Type B pancreatic cell (in vitro differentiated cells): ENCODE results near the gene STMN3. TPM values are rescaled to one million over a fixed set of nuclear protein-coding genes. Genes with fewer than 3 reads are reported as not detected.
A peak's percentile ranks its signal among the peaks of the same experiment; 100 is the strongest.

Source experiments
- DNase-seq: peaks from one replicate; pipeline ENCODE4 v3.0.0; 2021; ENCODE audit warnings: mixed read lengths; ENCODE audit not compliant: unreplicated experiment; ENCODE audit errors: extremely low spot score
- H3K27ac Mint-ChIP-seq: 2 replicates; pipeline ENCODE4 v1.8.0; 2021; ENCODE audit warnings: mild to moderate bottlenecking, mixed read lengths
- H3K27me3 Mint-ChIP-seq: 2 replicates; pipeline ENCODE4 v1.8.0; 2021; ENCODE audit warnings: mixed read lengths
- H3K36me3 Mint-ChIP-seq: 2 replicates; pipeline ENCODE4 v1.8.0; 2021; ENCODE audit warnings: mixed read lengths
- H3K4me1 Mint-ChIP-seq: one replicate; pipeline ENCODE4 v1.8.0; 2021; ENCODE audit warnings: mixed read lengths; ENCODE audit not compliant: unreplicated experiment
- H3K4me3 Mint-ChIP-seq: 2 replicates; pipeline ENCODE4 v1.8.0; 2021; ENCODE audit warnings: mild to moderate bottlenecking, mixed read lengths
- H3K9me3 Mint-ChIP-seq: 2 replicates; pipeline ENCODE4 v1.8.0; 2021; ENCODE audit warnings: mixed read lengths
- total RNA-seq: library from RNA; stranded (reverse); gene quantifications from 2 replicates; pipeline ENCODE4 v1.2.1, GENCODE V29; 2021; ENCODE audit warnings: low replicate concordance
- TF ChIP-seq, protein P1 (sequence below): fragments of 200-600 bp; sonication (generic); conservative IDR thresholded peaks from 2 replicates; pipeline ENCODE4 v1.5.0; 2021; ENCODE audit warnings: antibody characterized with exemption, mild to moderate bottlenecking

STMN3 gene
- total RNA-seq, 1 donor from 2014 or later, result 40.8 TPM

GRCh38 chr20:63699466-63700198 is 46.4 kb upstream of the STMN3 start:
- Mint-ChIP-seq H3K9me3 (no peaks in the 10 kb centered on the region), H3K36me3 (no peaks in the 10 kb centered on the region), H3K4me3 (no peak overlapping the region), H3K4me1 (no peaks in the 10 kb centered on the region), H3K27ac (no peak overlapping the region), H3K27me3 (no peaks in the 10 kb centered on the region)
- TF ChIP-seq, protein P1, sequence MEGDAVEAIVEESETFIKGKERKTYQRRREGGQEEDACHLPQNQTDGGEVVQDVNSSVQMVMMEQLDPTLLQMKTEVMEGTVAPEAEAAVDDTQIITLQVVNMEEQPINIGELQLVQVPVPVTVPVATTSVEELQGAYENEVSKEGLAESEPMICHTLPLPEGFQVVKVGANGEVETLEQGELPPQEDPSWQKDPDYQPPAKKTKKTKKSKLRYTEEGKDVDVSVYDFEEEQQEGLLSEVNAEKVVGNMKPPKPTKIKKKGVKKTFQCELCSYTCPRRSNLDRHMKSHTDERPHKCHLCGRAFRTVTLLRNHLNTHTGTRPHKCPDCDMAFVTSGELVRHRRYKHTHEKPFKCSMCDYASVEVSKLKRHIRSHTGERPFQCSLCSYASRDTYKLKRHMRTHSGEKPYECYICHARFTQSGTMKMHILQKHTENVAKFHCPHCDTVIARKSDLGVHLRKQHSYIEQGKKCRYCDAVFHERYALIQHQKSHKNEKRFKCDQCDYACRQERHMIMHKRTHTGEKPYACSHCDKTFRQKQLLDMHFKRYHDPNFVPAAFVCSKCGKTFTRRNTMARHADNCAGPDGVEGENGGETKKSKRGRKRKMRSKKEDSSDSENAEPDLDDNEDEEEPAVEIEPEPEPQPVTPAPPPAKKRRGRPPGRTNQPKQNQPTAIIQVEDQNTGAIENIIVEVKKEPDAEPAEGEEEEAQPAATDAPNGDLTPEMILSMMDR, result no peak
- no peak for DNase-seq

DNA sequence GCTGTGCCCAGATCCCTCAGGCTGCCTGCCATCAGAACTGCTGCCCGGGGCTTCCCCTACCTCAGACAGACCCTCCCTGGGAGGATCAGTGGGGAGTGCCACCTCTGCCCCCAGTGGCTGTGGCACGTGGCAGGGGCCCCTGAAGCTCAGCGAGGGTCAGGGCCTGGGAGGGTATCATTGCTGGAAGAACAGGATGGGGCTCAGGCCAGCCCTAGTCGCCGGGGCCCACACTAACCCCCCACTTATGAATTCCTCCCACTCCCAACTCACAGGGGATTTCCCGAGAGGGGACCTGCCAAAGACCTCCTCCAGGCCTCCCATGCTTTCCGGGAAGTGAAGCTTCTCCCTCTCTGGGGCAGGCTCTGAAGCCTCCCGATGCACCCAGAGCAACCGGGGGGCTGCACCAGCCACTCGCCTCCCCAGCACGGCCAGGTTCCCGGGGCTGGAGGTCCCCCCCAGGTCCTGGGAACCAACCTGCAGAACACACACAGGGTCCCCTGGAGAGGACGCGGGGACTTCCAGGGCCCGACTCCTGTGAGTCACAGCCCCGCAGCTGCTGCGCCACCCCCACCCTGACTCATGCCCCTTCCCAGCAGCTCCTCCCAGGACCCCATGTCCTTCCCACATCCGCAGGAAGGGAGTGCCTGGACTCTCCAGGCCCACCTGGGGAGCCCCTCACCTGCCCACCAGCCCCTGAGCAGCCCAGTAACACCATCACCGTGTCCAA is 45.7 kb upstream of the STMN3 start:
- TF ChIP-seq, protein P1, result no peak
- DNase-seq, result no peak
- no peaks in the 10 kb centered on the region for H3K27me3 Mint-ChIP-seq
- no peaks in the 10 kb centered on the region for H3K36me3 Mint-ChIP-seq
- no peaks in the 10 kb centered on the region for H3K4me1 Mint-ChIP-seq
- H3K4me3 Mint-ChIP-seq, result no peak overlapping the region
- no peaks in the 10 kb centered on the region for H3K9me3 Mint-ChIP-seq
- H3K27ac Mint-ChIP-seq, result no peak overlapping the region

GRCh38 chr20:63697868-63698545 is 44.8 kb upstream of the STMN3 start:
- no peaks in the 10 kb centered on the region for H3K36me3 Mint-ChIP-seq

GRCh38 chr20:63697357-63697867 is 44.2 kb upstream of the STMN3 start:
- H3K36me3 Mint-ChIP-seq, result no peaks in the 10 kb centered on the region
- no peaks in the 10 kb centered on the region for H3K9me3 Mint-ChIP-seq
- no peaks in the 10 kb centered on the region for H3K27me3 Mint-ChIP-seq
- H3K4me1 Mint-ChIP-seq, result no peaks in the 10 kb centered on the region
- no peak overlapping the region for H3K4me3 Mint-ChIP-seq
- TF ChIP-seq, protein P1, result no peak
- H3K27ac Mint-ChIP-seq, result no peak overlapping the region
- no peak for DNase-seq

More at GRCh38 chr20:63697868-63698545, 44.8 kb upstream of the STMN3 start:
- Mint-ChIP-seq H3K27me3 (no peaks in the 10 kb centered on the region), H3K27ac (no peak overlapping the region), H3K4me1 (no peaks in the 10 kb centered on the region), H3K4me3 (peak overlapping the region; percentile 31), H3K9me3 (no peaks in the 10 kb centered on the region)
- TF ChIP-seq, protein P1, result no peak
- no peak for DNase-seq

DNA sequence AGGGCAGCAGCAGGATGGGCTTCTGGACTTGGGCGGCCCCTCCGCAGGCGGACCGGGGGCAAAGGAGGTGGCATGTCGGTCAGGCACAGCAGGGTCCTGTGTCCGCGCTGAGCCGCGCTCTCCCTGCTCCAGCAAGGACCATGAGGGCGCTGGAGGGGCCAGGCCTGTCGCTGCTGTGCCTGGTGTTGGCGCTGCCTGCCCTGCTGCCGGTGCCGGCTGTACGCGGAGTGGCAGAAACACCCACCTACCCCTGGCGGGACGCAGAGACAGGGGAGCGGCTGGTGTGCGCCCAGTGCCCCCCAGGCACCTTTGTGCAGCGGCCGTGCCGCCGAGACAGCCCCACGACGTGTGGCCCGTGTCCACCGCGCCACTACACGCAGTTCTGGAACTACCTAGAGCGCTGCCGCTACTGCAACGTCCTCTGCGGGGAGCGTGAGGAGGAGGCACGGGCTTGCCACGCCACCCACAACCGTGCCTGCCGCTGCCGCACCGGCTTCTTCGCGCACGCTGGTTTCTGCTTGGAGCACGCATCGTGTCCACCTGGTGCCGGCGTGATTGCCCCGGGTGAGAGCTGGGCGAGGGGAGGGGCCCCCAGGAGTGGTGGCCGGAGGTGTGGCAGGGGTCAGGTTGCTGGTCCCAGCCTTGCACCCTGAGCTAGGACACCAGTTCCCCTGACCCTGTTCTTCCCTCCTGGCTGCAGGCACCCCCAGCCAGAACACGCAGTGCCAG is 43.6 kb upstream of the STMN3 start, which contains the start of gene TNFRSF6B:
Gene TNFRSF6B (plus strand): TSS at position 25 of the 729 bp plus-strand sequence. CDS start 116 bp downstream, at position 141.
- no peak for DNase-seq
- Mint-ChIP-seq H3K4me3 (no peak within 1 kb of the TSS), H3K27ac (peak within 1 kb of the TSS; percentile 51), H3K9me3 (no peaks in the 10 kb centered on the region), H3K27me3 (no peaks in the 10 kb centered on the region), H3K4me1 (no peaks in the 10 kb centered on the region), H3K36me3 (no peaks in the 10 kb centered on the region)
- TF ChIP-seq, protein P1, result no peak
